Endothelial cell of umbilical vein (primary cell): ENCODE results near the gene UBA52. TPM values are rescaled to one million over a fixed set of nuclear protein-coding genes. Genes with fewer than 3 reads are reported as not detected.

Experiments used
- BruUV-seq: library from RNA; stranded (reverse); fragments of 400-500 nt; replicated peaks from 2 replicates; lab custom pipeline; 2021; lab: Mats Ljungman, UMichigan
- CTCF ChIA-PET: fragments of 300-600, 350-600 bp; sonication (Branson Sonifier 250); formaldehyde crosslinking; loops from one replicate; lab custom pipeline; 2021; ENCODE audit warnings: antibody characterized with exemption, inconsistent platforms; lab: Charles Lee
- POLR2A ChIA-PET: fragments of 300-600, 350-600 bp; sonication (Branson Sonifier 250); formaldehyde crosslinking; loops from one replicate; lab custom pipeline; 2021; ENCODE audit warnings: antibody characterized with exemption, inconsistent platforms; lab: Charles Lee
- DNase-seq: peaks from one replicate; pipeline ENCODE4 v3.0.0-alpha.2; 2011; ENCODE audit warnings: low read depth, low spot score
- FAIRE-seq: peaks from 2 replicates; lab custom pipeline; 2011; peaks lifted over from hg19 to GRCh38; lab: Jason Lieb, UNC
- H2AFZ ChIP-seq: 2 replicates; pipeline ENCODE4 v1.6.0; 2012; ENCODE audit warnings: low read depth, low read length, control low read depth, inconsistent platforms
- H3K27ac ChIP-seq: 2 replicates; pipeline ENCODE4 v1.5.1; 2011; ENCODE audit warnings: low read depth, mild to moderate bottlenecking, control low read depth, low read length, moderate library complexity; ENCODE audit not compliant: insufficient read depth
- H3K27me3 ChIP-seq, 2 experiments: 2 replicates each; pipeline versions ENCODE4 v1.6.0 to v1.6.1; 2011; ENCODE audit warnings: low read length in 2 of 2, mixed read lengths in 1 of 2; ENCODE audit not compliant: control insufficient read depth in 2 of 2, insufficient read depth in 2 of 2
- H3K36me3 ChIP-seq, 2 experiments: 2 replicates in 1 of 2; 3 replicates in 1 of 2; pipeline ENCODE4 v1.5.1; 2011; ENCODE audit warnings: low read length in 2 of 2, mild to moderate bottlenecking in 1 of 2, moderate library complexity in 1 of 2; ENCODE audit not compliant: control insufficient read depth in 2 of 2, insufficient read depth in 2 of 2; ENCODE audit errors: extremely low read depth in 1 of 2
- H3K4me1 ChIP-seq: 3 replicates; pipeline ENCODE4 v1.5.1; 2011; ENCODE audit warnings: mild to moderate bottlenecking, low read length; ENCODE audit not compliant: control insufficient read depth, insufficient read depth; ENCODE audit errors: extremely low read depth
- H3K4me2 ChIP-seq: 2 replicates; pipeline ENCODE4 v1.6.1; 2011; ENCODE audit warnings: low read length, control low read depth, mixed read lengths; ENCODE audit not compliant: insufficient read depth
- H3K4me3 ChIP-seq, 3 experiments: fragments of 200-600 bp in 1 of 3; sonication (generic), shearing (Covaris generic) in 1 of 3; replicated peaks in 1 of 3; 2 replicates each; pipeline ENCODE4 v1.5.1; 2011 to 2016; ENCODE audit warnings: control low read depth in 3 of 3, low read length in 3 of 3, mild to moderate bottlenecking in 2 of 3, inconsistent platforms in 1 of 3, low read depth in 1 of 3, moderate library complexity in 1 of 3; ENCODE audit not compliant: insufficient read depth in 1 of 3
- H3K79me2 ChIP-seq: 2 replicates; pipeline ENCODE4 v1.6.0; 2012; ENCODE audit warnings: low read length, inconsistent platforms; ENCODE audit not compliant: control insufficient read depth, insufficient read depth
- H3K9ac ChIP-seq: replicated peaks from 2 replicates; pipeline ENCODE3; 2011; ENCODE audit warnings: low read length, control low read depth; ENCODE audit not compliant: insufficient read depth; ENCODE audit errors: extremely low read depth
- H3K9me1 ChIP-seq: replicated peaks from 3 replicates; pipeline ENCODE4 v1.6.0; 2011; ENCODE audit warnings: mild to moderate bottlenecking, low read length; ENCODE audit not compliant: control insufficient read depth, insufficient read depth; ENCODE audit errors: extremely low read depth
- H3K9me3 ChIP-seq: replicated peaks from 2 replicates; pipeline ENCODE4 v1.5.1; 2012; ENCODE audit warnings: low read length, inconsistent platforms; ENCODE audit not compliant: control insufficient read depth, insufficient read depth
- H4K20me1 ChIP-seq: replicated peaks from 2 replicates; pipeline ENCODE3; 2011; ENCODE audit warnings: mild to moderate bottlenecking, low read length; ENCODE audit not compliant: control insufficient read depth, insufficient read depth; ENCODE audit errors: extremely low read depth
- FOS ChIP-seq: IDR thresholded peaks from 2 replicates; pipeline ENCODE4 v1.6.1; 2011; ENCODE audit warnings: mild to moderate bottlenecking, low read length, moderate library complexity, borderline replicate concordance; ENCODE audit not compliant: insufficient read depth
- GATA2 ChIP-seq: IDR thresholded peaks from 2 replicates; pipeline ENCODE4 v1.7.0; 2011; ENCODE audit warnings: low read depth, mild to moderate bottlenecking, moderate library complexity, mixed read lengths, low read length; ENCODE audit not compliant: insufficient read length, insufficient read depth
- JUN ChIP-seq: IDR thresholded peaks from 2 replicates; pipeline ENCODE4 v1.6.1; 2011; ENCODE audit warnings: borderline replicate concordance, low read depth; ENCODE audit not compliant: insufficient read length, insufficient read depth
- MYC ChIP-seq: IDR thresholded peaks from one replicate; pipeline ENCODE4 v1.6.1; 2011; ENCODE audit warnings: mild to moderate bottlenecking, low read depth, low read length
- POLR2A ChIP-seq: IDR thresholded peaks from 2 replicates; pipeline ENCODE4 v1.6.1; 2012; ENCODE audit warnings: low read depth, mild to moderate bottlenecking, control low read depth, low read length
- POLR2AphosphoS5 ChIP-seq: IDR thresholded peaks from 2 replicates; pipeline ENCODE4 v1.6.1; 2012; ENCODE audit warnings: low read depth, mild to moderate bottlenecking, control low read depth, low read length, moderate library complexity; ENCODE audit not compliant: insufficient read depth
- dilution Hi-C: fragments of 300-500 bp; cut with MboI; formaldehyde crosslinking; loops from one replicate; pipeline ENCODE4 v1.15.0; 2019; ENCODE audit warnings: low sequenced_read_pairs; ENCODE audit not compliant: extremely low pct_ligation_motif_present
- intact Hi-C: fragments of 100-400 bp; cut with micrococcal nuclease; formaldehyde crosslinking; loops from one replicate; pipeline ENCODE4 v1.10.0; 2022
- polyA plus RNA-seq, 4 experiments: library from polyadenylated mRNA; depleted of rRNA in 3 of 4; stranded (reverse) in 3 of 4; unstranded in 1 of 4; fragments of >200 nt; gene quantifications; 2 replicates each; pipeline versions ENCODE4 v1.2.1 to v1.2.3, GENCODE V29; 2011 to 2012; ENCODE audit warnings: missing spikeins in 1 of 4
- total RNA-seq: library from RNA; stranded (reverse); gene quantifications from 2 replicates; pipeline ENCODE4 v1.2.3, GENCODE V29; 2021
- TF ChIP-seq, protein P1 (sequence below), 2 donors: IDR thresholded peaks; 1 replicate in 1 of 2; 2 replicates in 1 of 2; pipeline ENCODE4 v1.5.1; 2011; ENCODE audit warnings: low read length in 2 of 2, mild to moderate bottlenecking in 2 of 2, moderate library complexity in 2 of 2, control low read depth in 1 of 2, inconsistent platforms in 1 of 2, low read depth in 1 of 2; ENCODE audit not compliant: insufficient read depth in 1 of 2; ENCODE audit errors: extremely low read depth in 1 of 2

The UBA52 gene
- total and polyA plus RNA-seq, 2 donors (not counting 3 experiments of a cell fraction or from before 2014, with no cell fraction given), result 1,221 to 3,506 TPM

DNA sequence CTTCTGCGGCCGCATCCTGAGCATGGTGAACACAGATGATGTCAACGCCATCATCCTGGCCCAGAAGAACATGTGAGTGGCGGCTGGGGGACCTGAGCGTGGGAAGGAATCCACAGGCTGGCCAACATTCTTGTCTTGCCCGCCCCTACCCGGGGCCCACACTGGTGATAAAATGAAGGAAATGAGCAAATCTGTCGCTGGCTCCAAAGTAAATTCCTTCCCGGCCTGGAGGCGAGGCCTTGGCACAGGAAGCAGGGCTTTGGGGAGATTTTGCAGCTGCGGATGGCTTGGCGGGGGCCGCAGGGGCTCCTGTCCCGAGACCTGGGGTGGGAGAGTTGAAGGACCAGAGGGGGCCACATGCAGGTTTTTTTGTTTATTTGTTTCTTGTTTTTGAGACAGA, 9.6 kb upstream of the UBA52 start:
- Histone ChIP-seq H2AFZ (no peak overlapping the region), H3K4me1 (peaks cover 30% of the 10 kb centered on the region), H3K9me1 (no peaks in the 10 kb centered on the region), H3K79me2 (peaks cover 28% of the 10 kb centered on the region), H3K4me2 (no peak overlapping the region), H3K9ac (peak overlapping the region; percentile 37), H3K27me3 (no peaks in the 10 kb centered on the region), H3K27ac (peak overlapping the region; percentile 91), H3K36me3 (peaks cover 7 to 14% of the 10 kb centered on the region in 2 experiments), H4K20me1 (no peaks in the 10 kb centered on the region), H3K4me3 (no peak overlapping the region), H3K9me3 (no peaks in the 10 kb centered on the region)
- POLR2A ChIA-PET, result no interaction called here
- DNase-seq (peak; percentile 91), FAIRE-seq (peak; percentile 92)
- no TSS peak for BruUV-seq
- CTCF ChIA-PET, result interaction anchor here (1.2 to 1.3 kb wide), 2 partner anchors 18 to 92 kb away, joined by 3 read pairs; no protein-coding TSS in a partner anchor
- intact Hi-C loops (loop anchor here (1.0 kb wide), 1 partner anchor 9 kb away; the partner anchor contains the start of gene UBA52), dilution Hi-C loops (no loop called here)
- TF ChIP-seq MYC (no peak), JUN (peak; percentile 24), GATA2 (no peak), POLR2AphosphoS5 (peak; percentile 71)

DNA sequence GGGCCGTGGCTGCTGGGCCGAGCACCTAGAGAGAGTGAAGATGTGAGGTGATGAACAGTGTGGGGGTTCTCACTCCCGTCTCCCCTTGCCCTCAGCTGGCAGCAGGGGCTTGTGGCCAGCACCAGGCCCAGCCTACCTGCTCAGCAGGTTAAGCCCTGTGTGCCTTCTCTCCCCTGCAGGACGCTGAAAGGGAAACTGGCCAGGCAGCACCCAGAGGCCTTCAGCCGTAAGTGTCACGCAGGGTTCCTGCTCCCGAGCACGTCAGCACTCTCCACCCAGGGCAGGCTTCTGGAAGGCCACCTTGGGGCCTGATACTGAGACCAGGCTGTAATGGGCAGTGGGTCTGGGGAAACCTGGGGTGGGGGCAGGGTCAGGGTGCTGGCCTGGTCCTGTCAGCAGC, 4.7 kb upstream of the UBA52 start:
- no peak for FAIRE-seq
- Histone ChIP-seq H3K4me1 (peaks cover 10% of the 10 kb centered on the region), H4K20me1 (no peaks in the 10 kb centered on the region), H3K9me1 (no peaks in the 10 kb centered on the region), H3K79me2 (peaks cover 4% of the 10 kb centered on the region), H3K9ac (no peak overlapping the region), H3K36me3 (peaks cover 11 to 34% of the 10 kb centered on the region in 2 experiments), H2AFZ (no peak overlapping the region), H3K4me2 (no peak overlapping the region), H3K27ac (no peak overlapping the region), H3K4me3 (no peak overlapping the region), H3K27me3 (no peaks in the 10 kb centered on the region), H3K9me3 (no peaks in the 10 kb centered on the region)
- ChIA-PET CTCF (no interaction called here), POLR2A (no interaction called here)
- TF ChIP-seq POLR2A (no peak), FOS (no peak), JUN (no peak), GATA2 (no peak), MYC (no peak)
- TF ChIP-seq, protein P1, sequence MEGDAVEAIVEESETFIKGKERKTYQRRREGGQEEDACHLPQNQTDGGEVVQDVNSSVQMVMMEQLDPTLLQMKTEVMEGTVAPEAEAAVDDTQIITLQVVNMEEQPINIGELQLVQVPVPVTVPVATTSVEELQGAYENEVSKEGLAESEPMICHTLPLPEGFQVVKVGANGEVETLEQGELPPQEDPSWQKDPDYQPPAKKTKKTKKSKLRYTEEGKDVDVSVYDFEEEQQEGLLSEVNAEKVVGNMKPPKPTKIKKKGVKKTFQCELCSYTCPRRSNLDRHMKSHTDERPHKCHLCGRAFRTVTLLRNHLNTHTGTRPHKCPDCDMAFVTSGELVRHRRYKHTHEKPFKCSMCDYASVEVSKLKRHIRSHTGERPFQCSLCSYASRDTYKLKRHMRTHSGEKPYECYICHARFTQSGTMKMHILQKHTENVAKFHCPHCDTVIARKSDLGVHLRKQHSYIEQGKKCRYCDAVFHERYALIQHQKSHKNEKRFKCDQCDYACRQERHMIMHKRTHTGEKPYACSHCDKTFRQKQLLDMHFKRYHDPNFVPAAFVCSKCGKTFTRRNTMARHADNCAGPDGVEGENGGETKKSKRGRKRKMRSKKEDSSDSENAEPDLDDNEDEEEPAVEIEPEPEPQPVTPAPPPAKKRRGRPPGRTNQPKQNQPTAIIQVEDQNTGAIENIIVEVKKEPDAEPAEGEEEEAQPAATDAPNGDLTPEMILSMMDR (IDR thresholded peaks at IDR 0.05; ENCODE audit: extremely low read depth in 1 of 2, insufficient read depth in 1 of 2, low read depth in 1 of 2, low read length in 2 of 2), result no peak
- dilution Hi-C loops, result no loop called here
- intact Hi-C loops, result no loop called here
- no peak for DNase-seq
- no TSS peak for BruUV-seq
